Spleen (tissue), 7 donors: ENCODE measurements around the gene VENTX.

Source experiments
- POLR2A ChIP-seq, 3 donors: fragments of 450-650 bp; IDR thresholded peaks; one replicate each; pipeline ENCODE4 v1.5.1; 2017; ENCODE audit warnings: antibody characterized with exemption in 3 of 3, mild to moderate bottlenecking in 1 of 3
- POLR2AphosphoS5 ChIP-seq, 3 donors: sonication (generic); formaldehyde crosslinking; IDR thresholded peaks; one replicate each; pipeline ENCODE4 v1.5.1; 2017; ENCODE audit warnings: antibody characterized with exemption in 3 of 3
- TF ChIP-seq, protein P1 (sequence below), 11 experiments: fragments of 200-600 bp in 7 of 11; fragments of 450-650 bp in 4 of 11; sonication (generic) in 4 of 11; IDR thresholded peaks in 8 of 11; conservative IDR thresholded peaks in 3 of 11; 1 replicate in 7 of 11; 2 replicates in 4 of 11; pipeline versions ENCODE4 v1.4.0 to v1.8.0; 2016 to 2021; ENCODE audit warnings: antibody characterized with exemption in 11 of 11, inconsistent platforms in 4 of 11, mild to moderate bottlenecking in 1 of 11
- donor health status: DM: no; HTN: no; CAD: no; lungs with moderate emphysema.
- donor health status: DM: no; HTN: no; CAD: no.
- donor health status: DM: no; HTN: no; CAD: no.

DNA sequence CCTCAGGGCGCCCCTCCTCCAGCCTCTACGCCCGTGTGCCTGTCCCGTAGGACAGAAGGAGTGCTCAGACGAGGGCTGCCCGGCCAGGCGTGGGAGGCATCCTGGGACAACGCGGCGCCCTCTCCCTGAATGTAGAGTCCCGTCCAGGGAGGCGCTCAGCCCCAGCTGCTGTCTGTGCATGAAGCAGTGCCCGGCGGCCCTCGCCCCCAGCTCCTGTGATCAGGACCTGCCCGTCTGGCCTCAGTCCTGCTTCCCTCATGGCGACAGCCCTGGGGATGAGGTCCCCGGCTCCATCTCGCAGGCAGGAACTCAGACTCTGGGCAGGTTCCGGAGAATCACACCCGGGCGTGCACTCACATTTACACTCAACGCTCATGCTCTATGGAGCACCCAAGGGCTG is 32.5 kb upstream of the VENTX start:
- TF ChIP-seq POLR2A (IDR thresholded peaks at IDR 0.05) (no peak), POLR2AphosphoS5 (IDR thresholded peaks at IDR 0.05) (no peak)
- TF ChIP-seq, protein P1, sequence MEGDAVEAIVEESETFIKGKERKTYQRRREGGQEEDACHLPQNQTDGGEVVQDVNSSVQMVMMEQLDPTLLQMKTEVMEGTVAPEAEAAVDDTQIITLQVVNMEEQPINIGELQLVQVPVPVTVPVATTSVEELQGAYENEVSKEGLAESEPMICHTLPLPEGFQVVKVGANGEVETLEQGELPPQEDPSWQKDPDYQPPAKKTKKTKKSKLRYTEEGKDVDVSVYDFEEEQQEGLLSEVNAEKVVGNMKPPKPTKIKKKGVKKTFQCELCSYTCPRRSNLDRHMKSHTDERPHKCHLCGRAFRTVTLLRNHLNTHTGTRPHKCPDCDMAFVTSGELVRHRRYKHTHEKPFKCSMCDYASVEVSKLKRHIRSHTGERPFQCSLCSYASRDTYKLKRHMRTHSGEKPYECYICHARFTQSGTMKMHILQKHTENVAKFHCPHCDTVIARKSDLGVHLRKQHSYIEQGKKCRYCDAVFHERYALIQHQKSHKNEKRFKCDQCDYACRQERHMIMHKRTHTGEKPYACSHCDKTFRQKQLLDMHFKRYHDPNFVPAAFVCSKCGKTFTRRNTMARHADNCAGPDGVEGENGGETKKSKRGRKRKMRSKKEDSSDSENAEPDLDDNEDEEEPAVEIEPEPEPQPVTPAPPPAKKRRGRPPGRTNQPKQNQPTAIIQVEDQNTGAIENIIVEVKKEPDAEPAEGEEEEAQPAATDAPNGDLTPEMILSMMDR (IDR thresholded peaks at IDR 0.05 in 8 of 11, conservative IDR thresholded peaks at IDR 0.05 in 3 of 11) = no peak
